ENCODE results near the gene PARP3. TPM values are rescaled to one million over a fixed set of nuclear protein-coding genes. Genes with fewer than 3 reads are reported as not detected.

The PARP3 gene
- total RNA-seq, 4 donors from 2014 or later, result 32.1 to 50.8 (median 47.1) TPM

DNA sequence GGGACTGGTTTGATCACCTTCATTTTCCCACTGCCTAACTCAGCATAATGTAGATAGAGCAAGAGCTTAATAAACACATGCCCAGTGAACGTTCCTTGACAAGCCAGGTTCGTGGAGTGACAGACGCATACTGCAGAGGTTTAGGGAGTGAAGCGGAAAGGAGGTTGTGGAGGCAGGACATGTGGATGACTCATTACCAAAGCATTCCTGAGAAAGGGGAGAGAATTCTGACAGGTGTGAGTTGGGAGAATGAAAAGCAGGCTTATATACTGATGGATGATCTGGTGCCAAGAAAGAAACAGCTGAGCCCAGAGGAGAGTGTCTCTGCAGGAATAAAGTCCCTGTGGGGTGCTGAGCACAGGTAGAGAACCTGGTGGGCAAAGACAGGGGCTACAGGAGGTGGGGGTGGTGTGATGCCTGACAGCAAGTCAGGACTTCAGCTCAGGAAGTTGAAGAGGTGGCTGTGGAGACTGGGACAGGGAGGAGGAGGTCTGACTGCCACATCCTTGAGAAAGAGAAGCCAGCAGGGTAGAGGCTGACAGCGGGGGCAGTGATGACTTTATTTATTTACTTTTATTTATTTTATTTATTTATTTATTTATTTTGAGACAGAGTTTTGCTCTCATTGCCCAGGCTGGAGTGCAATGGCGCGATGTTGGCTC, 55.9 kb downstream of the PARP3 start:
- DNase-seq, result no peak
- Histone ChIP-seq H3K27ac (no peak overlapping the region), H3K36me3 (peaks cover 15 to 17% of the 10 kb centered on the region in 2 donors), H3K9me3 (no peaks in the 10 kb centered on the region), H3K27me3 (no peaks in the 10 kb centered on the region), H3K4me1 (peaks cover 8 to 13% of the 10 kb centered on the region in 2 donors), H3K4me3 (replicated peaks in 1 of 3) (no peak overlapping the region)
- intact Hi-C loops (cut with DNase I), result no loop called here
- TF ChIP-seq POLR2A (IDR thresholded peaks at IDR 0.05), result no peak
- TF ChIP-seq, protein P1, sequence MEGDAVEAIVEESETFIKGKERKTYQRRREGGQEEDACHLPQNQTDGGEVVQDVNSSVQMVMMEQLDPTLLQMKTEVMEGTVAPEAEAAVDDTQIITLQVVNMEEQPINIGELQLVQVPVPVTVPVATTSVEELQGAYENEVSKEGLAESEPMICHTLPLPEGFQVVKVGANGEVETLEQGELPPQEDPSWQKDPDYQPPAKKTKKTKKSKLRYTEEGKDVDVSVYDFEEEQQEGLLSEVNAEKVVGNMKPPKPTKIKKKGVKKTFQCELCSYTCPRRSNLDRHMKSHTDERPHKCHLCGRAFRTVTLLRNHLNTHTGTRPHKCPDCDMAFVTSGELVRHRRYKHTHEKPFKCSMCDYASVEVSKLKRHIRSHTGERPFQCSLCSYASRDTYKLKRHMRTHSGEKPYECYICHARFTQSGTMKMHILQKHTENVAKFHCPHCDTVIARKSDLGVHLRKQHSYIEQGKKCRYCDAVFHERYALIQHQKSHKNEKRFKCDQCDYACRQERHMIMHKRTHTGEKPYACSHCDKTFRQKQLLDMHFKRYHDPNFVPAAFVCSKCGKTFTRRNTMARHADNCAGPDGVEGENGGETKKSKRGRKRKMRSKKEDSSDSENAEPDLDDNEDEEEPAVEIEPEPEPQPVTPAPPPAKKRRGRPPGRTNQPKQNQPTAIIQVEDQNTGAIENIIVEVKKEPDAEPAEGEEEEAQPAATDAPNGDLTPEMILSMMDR (IDR thresholded peaks at IDR 0.05), result no peak
- WGBS, 2 donors, result 51 to 63% methylated on average over 7 of the region's 7 CpGs

Small RNA genes within 50 kb of the gene (small RNA-seq; reads per million reads assigned to genes)
- not detected for gene AC115284.1

Other genes starting within 250 kb of the PARP3 start
- gene GRM2, start 235.3 kb upstream of the PARP3 start, total RNA-seq, result under 1 TPM in 3 of 4 donors, not detected in 1; 0.20 to 0.81 (median 0.45) TPM
- gene IQCF6, start 163.1 kb upstream of the PARP3 start, total RNA-seq, result not detected
- not detected for gene IQCF2, start 80.7 kb upstream of the PARP3 start, total RNA-seq
- not detected for gene IQCF5, start 66.8 kb upstream of the PARP3 start, total RNA-seq
- not detected for gene IQCF1, start 39.0 kb upstream of the PARP3 start, total RNA-seq
- 10 to 100 TPM in 3 of 4 donors, 1 to 10 TPM in 1; 7.3 to 14.4 (median 11.9) TPM for gene RRP9, start 459 bp upstream of the PARP3 start, total RNA-seq
- gene GPR62, start 13.0 kb downstream of the PARP3 start, total RNA-seq, result 1 to 10 TPM in 1 of 4 donors, under 1 TPM in 2, not detected in 1; 0.13 to 1.8 (median 0.56) TPM
- gene PCBP4, start 25.1 kb downstream of the PARP3 start, total RNA-seq, result 10 to 100 TPM; 22.2 to 66.2 (median 41.1) TPM
- gene ABHD14B, start 31.7 kb downstream of the PARP3 start, total RNA-seq, result 10 to 100 TPM; 64.5 to 94.9 (median 87.8) TPM
- 10 to 100 TPM; 20.0 to 91.9 (median 49.3) TPM for gene ABHD14A, start 32.7 kb downstream of the PARP3 start, total RNA-seq
- 10 to 100 TPM; 34.9 to 98.8 (median 77.6) TPM for gene ACY1, start 41.2 kb downstream of the PARP3 start, total RNA-seq
- gene RPL29, start 53.5 kb downstream of the PARP3 start, total RNA-seq, result 1,000 to 10,000 TPM in 3 of 4 donors, 100 to 1,000 TPM in 1; 826 to 1,348 (median 1,271) TPM
- gene DUSP7, start 114.2 kb downstream of the PARP3 start, total RNA-seq, result 10 to 100 TPM in 3 of 4 donors, 1 to 10 TPM in 1; 6.9 to 10.6 (median 10.4) TPM
- gene POC1A, start 212.1 kb downstream of the PARP3 start, total RNA-seq, result 1 to 10 TPM in 2 of 4 donors, under 1 TPM in 2; 0.40 to 2.8 (median 1.5) TPM

All from thyroid gland (tissue), 4 donors.